Testis (tissue), 2 donors: ENCODE results near the gene HAPLN1.

ENCODE experiments used
- CTCF ChIP-seq, 3 experiments: fragments of 450-650 bp in 2 of 3; fragments of 200-600 bp in 1 of 3; sonication (generic) in 1 of 3; IDR thresholded peaks; one replicate each; pipeline ENCODE4 v1.5.1; 2016 to 2019; ENCODE audit warnings: antibody characterized with exemption in 3 of 3, mild to moderate bottlenecking in 2 of 3, moderate library complexity in 1 of 3
- POLR2A ChIP-seq: fragments of 450-650 bp; IDR thresholded peaks from one replicate; pipeline ENCODE4 v1.6.1; 2017; ENCODE audit warnings: antibody characterized with exemption, mild to moderate bottlenecking, moderate library complexity

- TF ChIP-seq CTCF (IDR thresholded peaks at IDR 0.05) (no peak), POLR2A (no peak)
Observed at GRCh38 chr5:83726912-83727311, 6.3 kb upstream of the HAPLN1 start.
